CD4-positive, alpha-beta T cell treated with Interleukin-1 beta for 1 hour (primary cell): ENCODE results near the gene LIMD2.
"Not testable (repeated sequence)": the region's sequence is repeated elsewhere in the genome, so short reads cannot be mapped to it uniquely, and the experiment has no call there.

Experiments
- DNase-seq, 2 donors: peaks; one replicate each; pipeline ENCODE4 v3.0.0-alpha.2; 2020 to 2022

Gene LIMD2

DNA sequence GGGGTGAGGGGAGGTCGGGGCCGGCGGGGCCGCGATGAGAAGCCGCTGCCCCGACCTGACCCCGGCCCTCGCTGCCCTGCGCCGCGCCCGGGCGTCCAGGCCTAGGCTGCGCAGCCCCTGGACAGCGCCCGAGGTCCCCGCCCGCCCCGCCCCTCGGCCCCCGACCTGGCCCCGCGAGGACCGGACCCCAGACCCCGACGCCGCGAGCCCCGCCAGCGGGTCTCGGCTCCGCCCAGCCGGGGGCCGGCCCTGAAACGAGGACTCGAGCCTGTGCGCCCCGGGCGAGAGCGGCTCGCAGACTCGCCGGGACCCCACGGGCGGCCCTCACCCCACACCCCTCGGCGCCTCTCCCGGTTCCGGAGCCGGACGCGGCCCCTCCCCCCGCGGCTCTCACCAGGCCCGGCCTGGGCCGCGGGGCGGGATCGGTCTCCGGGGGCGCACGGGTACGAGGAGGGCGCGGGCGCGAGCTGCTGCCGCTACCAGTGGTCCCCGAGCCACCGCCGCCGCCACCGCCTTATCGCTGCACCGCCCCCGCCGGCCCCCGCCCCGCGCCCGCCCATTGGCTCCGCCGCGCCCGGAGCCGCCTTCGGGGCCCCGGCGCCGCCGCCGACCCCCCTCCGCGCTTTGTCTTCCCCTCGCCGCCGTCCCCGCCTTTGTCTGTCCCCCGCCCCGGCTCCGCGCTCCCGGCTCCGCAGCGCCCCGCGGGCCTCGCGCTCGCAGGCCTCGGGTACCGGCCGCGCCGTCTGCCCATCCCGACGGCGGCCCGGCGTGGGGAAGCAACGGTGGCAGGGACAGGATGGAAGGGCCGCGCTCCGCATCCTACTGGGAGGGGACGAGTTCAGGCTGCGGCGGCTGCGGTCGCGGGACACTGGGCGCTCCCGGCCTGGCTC lies at the start of gene LIMD2:
LIMD2 (minus strand) TSS at position 488 of the 890 bp plus-strand sequence. CDS start 827 bp downstream, outside the sequence.
- peak; percentile 90 for DNase-seq

DNA sequence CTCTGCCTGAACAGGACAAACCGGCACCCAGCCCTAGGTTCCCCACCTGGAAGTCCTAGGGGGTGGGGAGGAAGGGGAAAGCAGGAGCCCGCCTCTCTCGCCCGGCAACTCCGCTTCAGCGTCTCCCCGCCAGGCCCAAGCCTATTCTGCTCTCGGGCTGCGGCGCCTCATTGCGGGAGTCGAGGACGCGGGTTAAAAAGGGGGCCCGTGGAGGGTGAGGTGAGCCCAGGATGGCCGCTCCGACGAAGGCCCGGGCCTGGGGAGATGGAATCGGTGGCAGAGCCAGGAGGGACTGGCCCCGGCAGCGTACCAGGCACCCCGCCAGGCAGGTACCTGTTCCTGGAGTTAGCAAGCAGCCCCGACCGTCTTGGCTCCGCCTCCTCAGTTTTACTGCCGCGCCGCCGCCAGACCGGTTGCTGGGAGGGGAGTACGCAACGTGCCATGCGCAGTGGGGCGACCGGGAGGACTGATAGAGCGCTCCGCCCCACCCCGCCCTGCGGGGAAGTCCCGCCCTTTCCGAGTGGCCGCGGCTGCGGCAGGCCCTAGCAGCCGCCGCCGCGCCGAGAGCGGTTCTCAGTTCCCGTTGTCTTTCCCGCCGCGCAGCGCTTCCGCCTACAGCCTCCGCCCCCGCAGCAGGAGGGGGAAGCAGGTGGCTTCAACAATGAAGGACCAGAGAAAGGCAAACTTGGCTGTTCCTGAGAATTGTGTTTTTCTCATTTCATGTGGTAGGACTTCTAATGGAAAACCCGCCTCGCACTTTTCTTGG lies 41.7 kb upstream of the LIMD2 start, which contains the start of gene STRADA:
STRADA (minus strand) TSS at position 392 of the 766 bp plus-strand sequence. CDS start 13,430 bp downstream, outside the sequence.
- peak; percentile 98 to 99 for DNase-seq

DNA sequence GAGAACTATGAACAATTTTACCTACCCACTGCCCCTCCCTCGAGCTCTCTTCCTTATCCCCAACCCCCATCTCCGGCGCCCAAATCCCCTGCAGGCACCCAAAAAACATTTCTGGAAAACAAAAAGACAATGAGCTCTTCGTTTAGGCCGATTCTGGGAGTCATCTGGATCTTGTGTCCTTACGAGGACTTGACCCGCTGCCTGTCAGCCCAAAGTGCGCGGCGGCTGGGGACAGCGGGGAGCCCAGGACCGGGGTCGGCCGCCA lies 41.1 kb upstream of the LIMD2 start:
- no peak for DNase-seq

- no peak for DNase-seq
These were observed 40.7 kb upstream of the LIMD2 start for GRCh38 chr17:63740464-63741142.

GRCh38 chr17:63735691-63736090 lies 35.8 kb upstream of the LIMD2 start:
- DNase-seq = no peak

DNA sequence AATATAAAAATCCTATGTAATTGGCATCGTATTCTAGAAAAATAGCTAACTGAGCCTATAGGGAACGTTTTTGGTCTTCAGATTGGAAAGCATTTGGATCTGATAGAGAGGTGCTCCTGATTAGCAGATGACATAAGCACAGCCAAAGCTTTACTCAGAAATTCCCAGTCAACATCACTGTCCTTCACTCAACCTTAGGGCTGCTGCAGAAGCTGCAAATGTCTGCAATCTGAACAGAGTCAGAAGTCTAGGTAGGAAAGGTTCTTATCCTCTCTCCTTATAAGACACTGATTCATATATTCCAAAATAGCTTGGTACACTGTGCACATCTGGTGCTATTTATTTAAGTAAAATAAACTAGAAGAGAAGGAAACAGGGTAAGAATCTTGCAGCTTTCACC lies 22.5 kb upstream of the LIMD2 start:
- no peak for DNase-seq

DNA sequence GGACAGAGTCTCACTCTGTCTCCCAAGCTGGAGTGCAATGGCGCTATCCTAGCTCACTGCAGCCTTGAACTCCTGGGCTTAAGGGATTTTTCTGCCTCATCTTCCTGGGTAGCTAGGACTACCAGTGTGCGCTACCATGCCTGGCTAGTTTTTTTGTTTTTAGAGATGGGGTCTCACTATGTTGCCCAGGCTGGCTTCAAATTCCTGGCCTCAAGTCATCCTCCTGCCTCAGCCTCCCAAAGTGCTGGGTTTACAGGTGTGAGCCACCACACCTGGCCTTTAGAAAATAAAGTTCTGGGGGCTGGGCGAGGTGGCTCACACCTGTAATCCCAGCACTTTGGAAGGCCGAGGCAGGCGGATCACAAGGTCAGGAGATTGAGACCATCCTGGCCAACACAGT lies 20.3 kb upstream of the LIMD2 start:
- DNase-seq = not testable (repeated sequence)

- DNase-seq = no peak
These were observed 19.1 kb upstream of the LIMD2 start for GRCh38 chr17:63718988-63719387.

- no peak for DNase-seq
These were observed 16.5 kb upstream of the LIMD2 start for GRCh38 chr17:63716426-63716825.

DNA sequence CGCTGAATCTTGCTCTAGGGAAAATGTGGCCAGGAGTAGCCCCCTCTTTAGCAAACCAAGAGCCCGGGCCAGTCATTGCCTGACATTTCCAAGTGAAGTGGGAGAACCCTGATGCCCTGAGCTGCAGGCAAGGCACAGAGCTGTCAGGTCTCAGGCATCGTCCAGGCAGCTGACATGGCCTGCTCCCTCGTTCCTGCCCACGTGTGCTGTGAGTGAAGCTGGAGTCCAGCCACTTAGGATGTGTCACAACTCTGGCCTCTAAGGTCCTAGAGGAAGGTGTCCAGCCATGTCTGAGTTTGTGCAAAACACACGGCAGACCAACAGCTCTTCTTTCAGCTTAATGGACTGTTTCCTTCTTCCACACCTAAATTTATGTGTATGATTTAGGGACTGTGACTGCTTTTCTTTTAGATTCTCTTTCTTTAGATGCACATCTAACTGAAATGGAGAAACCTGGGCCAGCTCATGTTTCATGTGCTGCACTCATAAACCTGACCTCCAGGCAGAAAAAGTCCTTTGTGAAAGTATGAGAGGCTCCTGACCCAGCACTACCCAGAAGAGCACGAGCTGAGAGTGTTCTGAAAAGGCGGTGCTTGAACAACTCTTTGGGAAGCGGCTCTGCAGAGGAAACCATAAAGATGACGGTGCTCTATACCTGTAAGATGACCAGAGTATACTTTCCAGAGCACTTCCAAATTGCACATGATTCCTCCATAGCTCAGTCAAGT lies 14.8 kb upstream of the LIMD2 start:
- DNase-seq = no peak

DNA sequence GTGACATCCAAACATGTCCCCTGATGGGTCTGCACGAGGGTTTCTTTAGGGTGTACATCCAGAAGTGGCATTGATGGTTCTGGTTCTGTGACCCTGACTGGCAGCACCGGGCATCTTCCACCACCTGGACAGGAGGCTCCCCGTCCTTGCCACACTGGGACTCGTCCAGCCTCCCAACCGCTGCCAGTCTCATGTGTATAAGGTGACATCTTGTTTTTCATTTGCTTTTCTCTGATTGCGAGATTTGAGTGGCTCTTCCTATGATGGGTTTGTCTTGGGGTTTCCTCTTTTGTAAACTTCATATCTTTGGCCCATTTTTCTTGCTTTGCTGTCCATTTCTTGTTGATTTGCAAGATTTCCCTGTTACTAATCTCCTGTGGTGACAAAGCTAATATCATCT lies 9.2 kb upstream of the LIMD2 start:
- no peak for DNase-seq

DNA sequence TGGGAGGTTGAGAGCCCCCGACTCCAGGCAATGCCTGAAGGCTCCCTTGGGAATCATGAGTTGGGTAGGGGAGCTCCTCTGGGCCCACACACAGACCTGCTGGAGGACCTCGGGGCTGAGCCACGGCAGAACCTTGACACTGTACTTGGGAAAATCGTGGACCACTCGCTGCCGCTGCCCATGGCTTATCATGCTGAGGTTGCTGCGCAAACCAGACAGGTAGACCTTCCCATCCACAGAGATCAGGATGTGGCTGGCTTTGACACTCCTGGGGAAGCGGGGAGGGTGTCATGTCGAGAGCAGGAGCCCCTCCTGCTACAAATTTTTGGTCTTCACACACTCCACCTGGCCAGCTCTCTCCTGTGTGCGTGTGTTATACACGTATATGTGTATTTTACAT lies 7.2 kb upstream of the LIMD2 start:
- DNase-seq = peak; percentile 28 to 40

DNA sequence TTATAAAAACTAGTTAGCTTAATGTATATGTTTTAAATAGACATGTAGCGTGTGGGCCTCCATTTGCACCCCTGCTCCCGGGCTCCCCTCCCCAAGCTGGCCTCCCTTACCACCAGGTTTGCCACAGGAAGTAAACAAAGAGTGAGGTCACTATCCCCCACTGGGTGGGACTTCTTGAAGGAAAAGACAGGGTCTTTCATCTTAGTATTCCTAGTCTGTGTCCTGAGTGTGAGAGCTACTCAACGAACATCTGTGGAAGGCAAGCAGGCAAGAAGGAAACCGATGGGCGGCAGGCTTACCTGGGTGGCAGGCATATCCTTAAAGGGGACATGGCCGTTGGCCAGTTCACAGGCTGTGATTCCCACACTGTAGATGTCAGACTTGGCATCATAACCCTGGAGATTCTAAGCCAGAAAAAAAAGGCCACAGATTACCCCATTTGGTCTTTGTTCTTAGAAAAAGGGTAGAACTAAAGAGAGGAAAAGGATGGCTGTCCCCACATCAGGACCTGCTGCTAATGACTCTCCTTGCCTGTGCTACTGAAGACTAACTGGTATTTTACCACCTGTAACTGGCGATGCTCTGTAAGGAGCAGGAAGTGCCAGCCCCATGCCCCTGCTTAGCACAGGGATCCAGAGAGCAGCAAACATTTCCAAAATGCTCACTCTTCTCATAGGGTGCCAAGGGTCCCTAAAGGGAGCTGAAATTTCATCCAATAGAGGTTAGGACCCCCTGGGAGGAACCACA lies 6.6 kb upstream of the LIMD2 start:
- no peak for DNase-seq

DNA sequence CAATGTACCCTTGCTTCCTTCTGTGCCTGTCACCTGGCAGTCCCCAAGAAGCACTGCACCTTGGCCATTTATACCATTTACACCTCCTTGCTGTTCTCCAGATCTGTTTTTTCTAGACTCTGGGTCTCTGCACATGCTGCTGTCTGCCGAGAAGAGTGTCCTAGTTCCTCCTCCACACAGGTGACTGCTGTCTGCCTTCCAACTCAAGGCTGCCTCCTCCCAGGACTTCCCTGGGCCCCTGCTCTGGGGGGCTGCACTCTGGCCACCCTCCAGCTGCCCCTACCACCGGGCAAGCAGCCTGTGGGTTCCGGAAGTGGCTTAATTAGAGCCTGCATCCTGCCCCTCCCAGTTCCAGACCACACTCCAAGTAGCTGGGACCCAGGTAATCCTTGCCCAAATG lies 5.7 kb upstream of the LIMD2 start:
- DNase-seq = no peak

GRCh38 chr17:63704836-63705235 lies 4.9 kb upstream of the LIMD2 start:
- no peak for DNase-seq

DNA sequence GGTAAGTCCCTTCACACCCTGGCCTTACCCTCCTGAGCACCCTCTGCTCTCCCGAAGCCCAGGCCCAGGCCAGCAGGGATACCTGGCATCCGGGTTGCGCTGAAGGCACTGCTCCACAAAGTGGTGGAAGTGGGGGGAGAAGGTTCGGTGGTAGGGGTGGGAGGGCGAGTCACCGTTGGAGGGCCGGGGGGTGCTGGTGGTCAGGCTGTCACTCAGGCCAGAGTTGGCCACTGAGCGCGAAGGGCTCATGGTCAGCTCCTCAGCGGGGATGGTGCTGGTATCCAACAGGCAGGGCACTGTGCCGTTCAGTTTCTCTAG lies 4.3 kb upstream of the LIMD2 start:
- no peak for DNase-seq

- no peak for DNase-seq
These were observed 3.8 kb upstream of the LIMD2 start for GRCh38 chr17:63703556-63704258.

GRCh38 chr17:63703029-63703428 lies 3.1 kb upstream of the LIMD2 start:
- no peak for DNase-seq

- no peak for DNase-seq
These were observed 2.7 kb upstream of the LIMD2 start for GRCh38 chr17:63702721-63703015.

GRCh38 chr17:63701868-63702720 lies 2.2 kb upstream of the LIMD2 start:
- DNase-seq = peak; percentile 81 to 86

DNA sequence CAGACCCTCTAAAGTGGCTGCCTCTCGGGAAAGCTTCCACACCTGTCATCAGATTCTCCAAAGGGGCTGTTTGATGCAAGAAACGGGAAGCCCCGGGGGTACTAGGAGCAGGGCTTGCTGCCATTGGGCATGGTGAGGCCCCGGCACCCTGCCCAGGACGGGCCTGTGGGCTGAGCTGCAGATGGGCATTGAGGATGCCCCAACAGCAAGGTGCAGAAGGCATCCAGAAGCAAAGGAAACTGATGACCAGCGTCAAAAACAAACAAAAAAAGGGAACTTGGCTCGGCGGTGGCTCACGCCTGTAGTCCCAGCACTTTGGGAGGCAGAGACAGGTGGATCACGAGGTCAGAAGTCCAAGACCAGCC lies 1.5 kb upstream of the LIMD2 start:
- DNase-seq = no peak
